CD4-positive, alpha-beta T cell treated with Interferon gamma for 1 hour (primary cell): ENCODE results near the gene TMEM163.

ENCODE experiments used
- DNase-seq: peaks from one replicate; pipeline ENCODE4 v3.0.0-alpha.2; 2020

The TMEM163 gene

DNA sequence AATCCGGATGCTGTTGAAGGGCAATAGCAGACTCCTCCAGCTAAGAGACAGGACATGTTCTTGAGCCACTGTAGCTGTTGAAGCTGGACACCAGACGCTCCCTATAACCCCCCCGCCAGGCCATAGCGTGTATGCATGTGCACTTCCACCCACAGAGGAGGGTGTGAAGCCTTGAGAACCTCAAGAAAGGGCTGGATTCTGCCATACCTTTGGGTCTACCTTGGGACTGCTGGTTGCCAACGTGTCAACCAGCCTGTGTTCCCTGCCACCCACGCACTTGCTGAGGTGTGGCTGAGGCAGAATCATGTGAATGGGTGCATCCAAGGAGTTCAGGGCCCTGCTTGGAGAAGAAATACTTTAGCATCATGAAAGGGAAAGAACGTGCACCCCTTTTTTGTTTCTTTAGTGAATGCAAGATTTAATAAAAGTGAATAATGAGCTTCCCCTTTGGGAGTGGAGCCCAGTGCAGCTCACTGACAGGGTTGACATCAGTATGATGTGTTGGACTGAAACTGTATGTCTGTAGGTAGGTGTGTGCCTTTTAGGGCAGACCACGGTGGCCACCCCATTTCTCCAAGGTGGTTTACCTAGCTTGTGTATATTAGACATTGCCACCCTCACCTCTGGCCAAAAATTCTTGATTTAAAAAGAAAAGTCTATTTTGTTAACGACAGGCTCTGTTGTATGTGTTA is 266.6 kb downstream of the TMEM163 start:
- DNase-seq = no peak

GRCh38 chr2:134451347-134451630 is 267.5 kb downstream of the TMEM163 start:
- no peak for DNase-seq

GRCh38 chr2:134449751-134450513 is 268.9 kb downstream of the TMEM163 start:
- DNase-seq = no peak

DNA sequence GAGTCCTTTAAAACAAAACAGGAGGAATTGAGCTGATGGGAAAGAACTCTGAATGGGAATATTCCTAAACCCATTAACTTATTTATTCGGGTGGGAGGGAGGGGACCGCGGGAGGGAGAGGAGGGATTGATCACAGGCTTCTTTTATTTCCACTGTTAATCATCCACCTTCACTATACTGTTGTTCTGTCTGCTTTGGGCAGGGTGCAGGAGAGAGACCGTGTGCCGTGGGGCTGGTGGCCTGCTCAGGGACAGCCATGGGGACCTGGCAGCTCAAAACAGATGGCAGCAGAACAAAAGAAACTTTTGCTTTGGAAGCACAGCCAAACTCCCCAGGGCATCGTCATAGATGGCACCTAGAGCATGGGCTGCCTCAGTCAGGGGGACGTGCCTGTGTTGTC is 269.6 kb downstream of the TMEM163 start:
- DNase-seq = no peak

GRCh38 chr2:134448650-134449049 is 270.1 kb downstream of the TMEM163 start:
- no peak for DNase-seq

DNA sequence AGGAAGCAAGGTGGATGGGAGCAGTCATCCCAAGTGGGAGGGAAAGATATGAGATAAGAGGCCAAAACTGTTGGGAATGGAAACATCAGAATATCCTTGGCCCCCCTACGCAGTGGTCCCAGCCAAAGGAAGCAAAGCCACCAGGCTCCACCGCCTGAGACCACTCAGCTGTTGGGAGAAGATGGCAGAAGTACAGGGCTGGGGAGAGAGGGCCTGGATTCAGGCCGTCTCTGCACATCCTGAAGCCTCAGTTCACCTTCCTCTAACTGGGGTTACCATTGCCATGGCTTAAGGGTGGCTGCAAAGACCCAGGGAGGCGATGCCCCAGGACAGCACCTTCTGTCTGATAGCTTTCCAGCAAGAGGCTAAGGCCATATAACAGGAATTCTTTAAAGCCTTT is 271.1 kb downstream of the TMEM163 start:
- DNase-seq = no peak

- no peak for DNase-seq
Observed at GRCh38 chr2:134446383-134447017, 272.3 kb downstream of the TMEM163 start.

DNA sequence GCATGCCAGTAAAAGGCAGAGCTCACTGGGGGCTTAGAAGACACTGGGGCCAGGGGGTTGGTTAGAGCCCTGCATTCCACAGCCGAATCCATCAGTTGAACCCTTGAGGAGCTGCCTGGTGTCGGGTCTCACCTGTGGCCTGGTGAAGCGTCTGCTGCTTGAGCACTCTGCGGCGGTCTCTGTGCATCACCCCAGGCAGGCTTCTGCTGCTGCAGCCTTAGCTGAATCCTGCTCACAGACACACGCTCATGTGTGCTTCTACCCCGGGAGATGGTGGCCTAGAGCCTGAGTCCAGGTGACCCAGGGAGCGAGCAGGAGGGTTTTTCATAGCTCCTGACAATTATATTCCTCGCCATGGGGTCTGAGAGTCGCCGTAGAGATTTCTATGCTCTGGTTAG is 272.8 kb downstream of the TMEM163 start:
- DNase-seq = no peak

DNA sequence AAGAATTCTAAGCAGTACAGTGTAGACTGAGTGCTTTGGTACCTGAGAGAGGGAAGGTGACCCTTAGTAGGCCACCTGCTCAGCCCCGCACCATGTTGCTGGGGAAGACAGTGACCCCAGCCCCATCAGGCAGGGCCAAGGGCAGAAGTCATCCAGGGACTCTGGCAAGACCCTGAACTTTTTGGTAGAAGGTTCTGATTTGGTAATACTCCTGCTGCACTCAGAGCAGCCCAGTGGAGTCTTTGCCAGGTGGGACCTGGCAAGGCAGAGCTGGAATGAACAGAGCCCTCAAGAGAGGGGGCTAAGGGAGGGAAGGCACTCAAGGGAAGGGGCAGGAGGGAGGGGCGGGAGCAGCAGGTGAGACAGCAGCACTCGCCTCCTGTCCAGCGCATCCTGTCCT is 273.7 kb downstream of the TMEM163 start:
- no peak for DNase-seq

DNA sequence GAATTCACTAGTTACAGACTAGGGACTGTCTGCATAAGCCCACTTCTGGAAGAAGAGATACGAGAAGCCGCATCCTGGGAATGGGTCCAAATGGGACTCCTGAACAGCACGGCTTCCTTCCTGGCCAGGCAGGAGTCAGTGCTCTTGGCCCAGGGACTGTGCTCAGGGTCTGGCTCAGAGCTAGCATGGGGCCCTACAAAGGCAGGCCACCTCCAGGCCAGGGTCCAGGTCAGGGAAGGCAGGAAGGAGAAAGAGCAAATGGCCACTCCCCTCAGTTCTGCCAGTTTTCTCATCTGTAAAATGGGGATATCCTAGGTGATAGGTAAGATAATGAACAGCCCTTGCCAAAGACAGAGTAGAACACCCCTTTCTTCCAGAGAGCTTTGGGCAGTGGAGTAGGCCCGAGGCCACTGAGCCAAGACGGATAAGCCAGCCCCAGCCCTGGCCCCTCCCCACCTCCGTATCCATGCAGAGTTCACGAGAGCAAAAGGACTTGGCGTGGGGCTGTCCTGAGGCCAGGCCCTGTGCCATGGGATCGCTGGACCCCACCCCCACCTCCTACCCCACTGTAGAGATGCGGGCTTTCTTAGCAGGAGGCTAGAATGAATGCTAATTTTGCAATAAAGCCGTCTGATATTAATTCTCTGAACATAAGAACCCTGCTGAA is 274.9 kb downstream of the TMEM163 start:
- DNase-seq = no peak

DNA sequence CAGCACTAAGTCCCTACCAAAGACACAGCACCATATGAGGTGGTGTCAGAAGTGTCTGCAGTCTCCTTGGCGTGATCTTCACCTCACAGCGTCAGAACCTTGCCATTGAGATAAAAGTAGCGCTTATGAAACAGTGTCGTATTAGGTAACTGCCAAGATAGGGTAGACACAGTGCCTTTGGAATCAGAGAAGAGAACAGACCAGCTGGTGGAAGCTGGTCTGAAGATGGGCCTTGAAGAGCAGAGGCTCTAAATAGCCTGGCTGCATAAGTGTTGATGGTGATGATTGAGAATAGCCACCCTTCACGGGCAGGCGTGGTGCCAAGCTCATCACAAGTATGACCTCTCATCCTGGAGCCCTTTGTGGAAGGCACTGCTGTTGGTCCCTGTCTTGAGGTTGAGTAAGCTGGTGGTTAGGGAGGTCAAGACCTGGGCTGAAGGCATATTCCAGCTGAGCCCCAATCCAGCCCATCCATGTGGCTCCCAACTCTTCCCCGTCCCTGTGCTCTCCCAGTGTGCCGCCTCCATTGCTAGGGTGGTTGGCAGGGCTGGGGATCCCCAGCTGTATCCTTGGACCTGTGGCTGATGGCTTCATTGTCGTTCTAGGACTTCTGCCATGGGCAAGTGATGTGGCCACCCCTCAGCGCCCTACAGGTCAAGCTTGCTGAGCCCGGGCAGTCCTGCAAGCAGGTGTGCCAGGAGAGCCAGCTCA is 277.5 kb downstream of the TMEM163 start:
- no peak for DNase-seq

DNA sequence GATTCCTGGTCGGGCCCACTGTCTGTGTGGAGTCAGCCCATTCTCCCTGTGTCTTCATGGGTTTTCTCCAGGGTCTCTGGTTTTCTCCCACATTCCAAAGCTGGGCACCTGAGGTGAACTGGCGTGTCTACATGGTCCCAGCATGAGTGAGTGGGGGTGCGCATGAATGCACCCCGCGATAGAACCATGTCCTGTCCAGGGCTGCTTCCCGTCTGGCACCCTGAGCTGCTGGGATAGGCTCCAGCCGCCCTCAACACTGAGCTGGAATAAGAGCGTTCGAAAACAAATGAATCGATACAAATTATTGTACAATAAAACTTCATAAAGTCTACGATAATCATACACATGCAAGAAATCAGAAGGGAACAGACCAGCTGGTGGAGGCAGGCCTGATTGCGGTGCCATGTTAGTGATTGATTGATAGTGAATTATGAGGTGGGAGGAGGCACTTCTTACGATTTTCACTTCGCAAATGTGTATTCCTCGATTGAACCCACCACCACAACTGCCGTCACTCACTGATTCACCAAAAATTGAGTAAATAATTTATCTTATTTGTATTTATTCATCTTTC is 278.4 kb downstream of the TMEM163 start:
- no peak for DNase-seq

- no peak for DNase-seq
Observed at GRCh38 chr2:134438371-134438770, 280.4 kb downstream of the TMEM163 start.

DNA sequence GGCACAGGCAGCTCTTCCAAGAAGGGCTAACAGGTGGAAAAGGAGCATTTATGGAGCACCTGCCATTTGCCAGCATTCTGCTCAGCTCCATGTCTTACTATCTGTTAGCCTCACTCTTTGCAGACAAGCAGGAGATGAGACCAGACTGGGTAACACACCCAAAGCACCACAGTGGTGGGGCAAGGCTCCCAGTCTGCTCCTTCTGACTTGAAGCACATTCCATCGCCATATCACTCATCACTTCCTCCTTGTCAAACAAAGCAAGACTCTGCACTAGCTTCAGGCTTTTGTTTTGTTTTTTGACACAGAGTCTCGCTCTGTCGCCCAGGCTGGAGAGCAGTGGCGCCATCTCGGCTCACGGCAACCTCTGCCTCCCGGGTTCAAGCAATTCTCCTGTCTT is 282.1 kb downstream of the TMEM163 start:
- no peak for DNase-seq

- no peak for DNase-seq
Observed at GRCh38 chr2:134435936-134436335, 282.9 kb downstream of the TMEM163 start.

- no peak for DNase-seq
Observed at GRCh38 chr2:134435505-134435904, 283.3 kb downstream of the TMEM163 start.

DNA sequence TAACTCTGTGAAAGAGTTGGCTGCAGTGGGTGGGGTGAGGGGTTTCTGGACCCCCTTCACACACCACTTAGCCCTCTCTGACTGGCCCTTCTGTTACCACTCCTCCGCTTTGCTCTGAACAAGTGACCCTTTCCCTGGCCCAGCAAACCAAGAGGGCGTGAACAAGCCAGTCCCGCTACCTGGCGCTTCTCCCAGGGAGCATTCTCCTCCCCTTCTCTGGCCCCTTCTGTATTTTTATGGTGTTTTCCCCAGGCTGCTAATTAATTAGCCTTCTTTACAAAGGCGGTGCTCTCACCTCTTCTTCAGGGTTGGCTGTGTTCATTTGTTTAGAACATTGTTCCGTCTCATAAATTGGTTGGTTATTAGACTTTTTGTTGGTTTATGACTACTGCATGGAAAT is 284.8 kb downstream of the TMEM163 start:
- no peak for DNase-seq

- DNase-seq = no peak
Observed at GRCh38 chr2:134433469-134433868, 285.3 kb downstream of the TMEM163 start.

DNA sequence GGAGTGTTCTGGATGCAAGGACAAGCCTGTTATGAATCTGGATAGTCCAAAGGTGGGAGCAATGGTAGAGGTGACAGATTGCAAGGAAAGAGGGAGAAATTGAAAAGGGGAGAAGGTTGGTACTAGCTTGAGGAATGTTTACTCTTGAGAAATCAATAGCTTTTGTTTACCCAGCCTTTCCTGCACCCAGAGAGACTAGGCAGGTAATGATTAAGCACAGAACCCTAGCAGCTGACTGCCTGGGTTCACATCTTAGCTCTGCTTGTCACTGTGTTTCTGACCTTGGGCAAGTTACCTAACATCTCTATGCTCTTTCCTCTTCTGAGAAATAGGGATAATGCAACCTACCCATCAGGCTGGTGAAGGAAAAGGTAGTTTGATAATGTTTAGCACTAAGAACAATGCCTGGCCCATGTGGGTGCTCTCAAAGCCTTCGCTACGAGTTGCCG is 286.3 kb downstream of the TMEM163 start:
- DNase-seq = no peak

- DNase-seq = no peak
Observed at GRCh38 chr2:134431838-134432434, 286.9 kb downstream of the TMEM163 start.

- no peak for DNase-seq
Observed at GRCh38 chr2:134429886-134430285, 288.9 kb downstream of the TMEM163 start.

DNA sequence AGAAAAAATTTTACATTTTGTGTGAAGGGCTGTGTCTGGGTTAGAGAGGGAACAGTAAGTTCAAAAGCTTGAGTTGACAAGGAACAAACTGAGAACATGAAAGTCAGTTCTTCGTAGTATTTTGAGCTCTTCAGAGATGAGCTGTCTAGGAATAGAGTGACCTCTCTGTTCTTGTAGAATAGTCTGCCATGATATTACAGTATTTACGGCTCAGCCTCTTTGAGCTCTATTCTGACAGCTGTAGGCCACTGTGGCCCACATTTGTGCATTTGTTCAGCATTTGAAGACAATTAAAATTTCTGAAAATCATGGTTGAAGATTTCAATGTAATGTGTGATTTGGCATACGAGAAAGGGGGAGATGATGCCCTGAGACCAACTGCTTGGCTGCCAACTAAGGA is 292.1 kb downstream of the TMEM163 start:
- DNase-seq = no peak
